HepG2 (cell line): ENCODE results near the gene SQOR.

ENCODE experiments used
- AHDC1 ChIP-seq: sonication (generic); formaldehyde crosslinking; IDR thresholded peaks from 2 replicates; pipeline ENCODE4 v1.5.1; 2020; ENCODE audit warnings: mild to moderate bottlenecking, missing genetic modification reagents, borderline replicate concordance
- GMEB2 ChIP-seq: IDR thresholded peaks from 2 replicates; pipeline ENCODE4 v1.6.1; 2016; ENCODE audit warnings: missing biosample characterization, missing genetic modification reagents, low read depth
- MYPOP ChIP-seq: sonication (generic); formaldehyde crosslinking; IDR thresholded peaks from 2 replicates; pipeline ENCODE4 v1.8.1; 2023; ENCODE audit warnings: mild to moderate bottlenecking, moderate library complexity, missing genetic modification reagents
- PHF8 ChIP-seq: sonication (generic); formaldehyde crosslinking; IDR thresholded peaks from 2 replicates; pipeline ENCODE4 v1.5.0; 2020; ENCODE audit warnings: missing genetic modification reagents
- POLR2AphosphoS5 ChIP-seq: IDR thresholded peaks from 2 replicates; pipeline ENCODE4 v1.6.1; 2012; ENCODE audit warnings: low read depth, low read length
- RAD21 ChIP-seq: fragments of 450-650 bp; formaldehyde crosslinking; IDR thresholded peaks from 2 replicates; pipeline ENCODE4 v1.5.0; 2020; ENCODE audit warnings: mild to moderate bottlenecking
- ZNF275 ChIP-seq: sonication (generic); formaldehyde crosslinking; IDR thresholded peaks from 2 replicates; pipeline ENCODE4 v1.8.0; 2022; ENCODE audit warnings: missing genetic modification reagents, mild to moderate bottlenecking, inconsistent platforms, borderline replicate concordance

- TF ChIP-seq AHDC1 (CRISPR knock-in tag) = no peak
- TF ChIP-seq PHF8 (CRISPR knock-in tag) = no peak
- no peak for TF ChIP-seq MYPOP (CRISPR knock-in tag)
- TF ChIP-seq ZNF275 (CRISPR knock-in tag) = no peak
- TF ChIP-seq POLR2AphosphoS5 = no peak
- no peak for TF ChIP-seq GMEB2 (CRISPR knock-in tag)
- TF ChIP-seq RAD21 (CRISPR knock-in tag) = no peak
Observed at GRCh38 chr15:45589256-45589655, 45.6 kb upstream of the SQOR start.
